HCEC 1CT (cell line): ENCODE measurements around the gene UNKL.

Source experiments
- DNase-seq: peaks from one replicate; pipeline ENCODE4 v3.0.0-alpha.2; 2017

The UNKL gene

DNA sequence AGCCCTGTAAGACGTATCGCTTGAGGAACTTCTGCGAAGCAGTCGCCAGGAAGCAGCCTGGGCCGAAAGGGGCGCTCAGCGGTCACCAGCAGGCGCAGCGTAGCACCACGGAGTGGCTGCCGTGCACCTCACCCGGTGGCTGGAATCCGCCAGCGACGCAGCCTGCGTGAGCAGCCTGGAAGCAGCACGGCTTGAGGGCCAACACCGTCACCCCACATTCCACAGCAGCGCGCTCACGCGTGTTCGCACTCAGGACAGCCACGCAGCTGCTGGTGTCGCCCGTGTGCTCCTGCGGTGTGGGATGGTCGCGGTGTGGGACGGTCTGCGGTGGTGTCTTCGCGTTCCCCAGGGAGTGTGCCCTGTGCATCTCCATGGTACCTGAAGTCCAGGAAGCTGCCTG lies 95.5 kb downstream of the UNKL start:
- no peak for DNase-seq

DNA sequence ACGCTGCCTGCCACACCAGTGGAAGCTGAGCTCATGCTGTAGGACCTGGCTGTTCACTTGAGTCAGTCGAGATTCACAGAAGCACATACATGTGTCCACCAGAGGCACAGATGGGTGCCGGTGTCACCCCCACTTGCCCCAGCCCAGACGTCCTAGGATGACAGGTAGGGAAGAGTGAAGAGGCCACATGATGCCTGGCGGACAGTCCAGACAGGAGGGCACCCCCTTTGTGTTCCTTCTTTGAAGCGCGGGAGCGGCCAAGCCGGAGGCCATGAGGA lies 96.3 kb downstream of the UNKL start:
- DNase-seq: no peak

DNA sequence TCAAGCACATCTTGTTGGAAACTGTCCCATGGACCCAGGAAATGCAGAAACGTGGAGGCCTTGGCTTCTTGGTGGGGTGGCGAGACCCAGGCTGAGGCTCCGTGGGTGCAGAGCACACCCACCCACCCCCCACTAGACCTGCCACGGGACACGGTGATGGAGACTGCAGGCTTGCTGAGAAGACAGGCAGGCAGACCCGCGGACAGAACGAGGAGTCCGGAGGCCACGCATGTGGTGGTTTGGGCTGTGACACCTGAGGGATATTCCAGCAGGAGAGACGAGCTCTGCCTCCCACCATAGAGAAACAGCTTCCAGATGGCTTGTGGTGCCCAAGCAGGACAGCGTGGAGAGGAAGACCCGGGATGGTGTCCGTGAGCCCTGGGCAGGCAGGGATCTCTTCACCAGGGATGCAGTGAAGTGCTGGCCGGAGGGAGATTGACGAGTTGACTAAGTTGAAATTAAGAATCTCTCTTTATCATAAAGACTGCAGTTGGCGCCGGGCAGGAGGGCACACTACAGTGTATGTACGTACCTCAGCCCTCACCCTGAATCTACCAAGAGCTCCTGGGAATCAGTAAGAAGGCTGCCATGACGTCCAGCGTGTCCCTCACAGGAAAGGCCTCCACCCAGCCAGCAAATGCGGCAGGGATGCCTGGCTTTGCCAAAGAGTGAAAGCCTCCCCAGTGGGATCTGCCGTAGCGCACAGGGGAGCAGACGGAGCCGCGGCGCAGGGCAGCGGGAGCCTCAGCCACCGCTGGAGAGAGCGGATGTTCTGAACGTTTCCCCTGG lies 96.8 kb downstream of the UNKL start:
- no peak for DNase-seq

DNA sequence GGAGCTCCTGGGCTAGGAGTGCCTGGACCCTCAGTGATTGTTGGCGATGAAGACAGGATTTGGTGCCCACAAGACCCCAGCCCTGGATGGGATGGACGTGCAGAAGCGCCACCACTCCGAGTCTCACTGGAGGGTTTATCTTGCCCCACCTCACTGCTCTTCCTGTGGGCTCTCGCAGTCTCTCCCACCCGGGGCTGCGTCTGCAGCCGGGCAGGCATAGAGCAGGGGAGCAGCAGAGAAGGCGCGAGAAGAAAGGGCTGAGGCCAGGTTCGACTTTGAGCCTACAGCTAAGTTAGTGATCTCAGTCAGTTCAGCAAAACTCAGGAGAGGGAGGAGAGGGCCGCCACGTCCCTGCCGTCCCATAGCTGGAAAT lies 98.5 kb downstream of the UNKL start:
- DNase-seq: no peak

DNA sequence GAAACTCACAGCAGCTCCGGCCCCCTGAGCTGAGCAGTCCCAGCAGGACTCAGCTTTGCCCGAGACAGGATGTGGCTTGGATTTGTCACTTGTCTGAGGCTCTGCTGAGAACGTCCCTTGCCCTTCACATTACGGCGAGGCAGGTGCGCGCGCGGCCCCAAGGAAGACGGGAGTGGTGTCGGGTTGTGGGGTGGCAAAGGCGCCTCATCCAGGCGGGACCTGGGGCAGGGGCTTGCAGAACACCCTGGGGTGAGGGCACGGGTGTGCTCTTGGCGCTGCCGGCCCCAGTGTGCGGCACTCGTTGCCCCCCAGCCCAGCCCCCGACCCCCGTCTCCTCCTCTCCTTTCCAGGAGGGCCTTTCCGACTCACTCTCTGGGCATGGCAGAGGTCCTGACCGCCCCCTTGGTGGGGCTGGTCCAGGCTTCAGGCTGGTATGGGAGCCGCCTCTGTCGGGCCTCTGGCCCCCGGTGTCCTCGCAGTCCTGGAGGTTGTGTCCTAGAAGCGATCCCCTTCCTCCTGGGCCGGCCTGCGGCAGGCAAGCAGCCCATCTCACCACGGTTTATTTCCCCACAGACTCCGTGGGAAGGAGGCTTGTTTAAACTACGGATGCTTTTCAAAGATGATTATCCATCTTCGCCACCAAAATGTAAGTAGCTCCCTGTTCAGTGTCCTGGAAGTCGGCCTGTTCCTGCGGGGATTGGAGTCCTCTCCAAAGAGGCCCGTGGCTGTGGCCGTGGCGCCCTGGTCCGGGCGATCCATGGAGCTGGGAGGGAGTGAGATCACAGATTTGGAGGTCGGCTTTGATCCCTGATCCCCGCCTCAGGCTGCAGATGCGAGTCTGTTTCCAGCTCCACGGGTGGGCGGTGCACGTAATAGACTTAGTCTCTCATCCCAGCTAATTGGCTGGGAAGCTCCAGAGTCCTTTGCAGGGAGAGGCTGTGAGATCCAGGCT lies 99.1 kb downstream of the UNKL start:
- no peak for DNase-seq

DNA sequence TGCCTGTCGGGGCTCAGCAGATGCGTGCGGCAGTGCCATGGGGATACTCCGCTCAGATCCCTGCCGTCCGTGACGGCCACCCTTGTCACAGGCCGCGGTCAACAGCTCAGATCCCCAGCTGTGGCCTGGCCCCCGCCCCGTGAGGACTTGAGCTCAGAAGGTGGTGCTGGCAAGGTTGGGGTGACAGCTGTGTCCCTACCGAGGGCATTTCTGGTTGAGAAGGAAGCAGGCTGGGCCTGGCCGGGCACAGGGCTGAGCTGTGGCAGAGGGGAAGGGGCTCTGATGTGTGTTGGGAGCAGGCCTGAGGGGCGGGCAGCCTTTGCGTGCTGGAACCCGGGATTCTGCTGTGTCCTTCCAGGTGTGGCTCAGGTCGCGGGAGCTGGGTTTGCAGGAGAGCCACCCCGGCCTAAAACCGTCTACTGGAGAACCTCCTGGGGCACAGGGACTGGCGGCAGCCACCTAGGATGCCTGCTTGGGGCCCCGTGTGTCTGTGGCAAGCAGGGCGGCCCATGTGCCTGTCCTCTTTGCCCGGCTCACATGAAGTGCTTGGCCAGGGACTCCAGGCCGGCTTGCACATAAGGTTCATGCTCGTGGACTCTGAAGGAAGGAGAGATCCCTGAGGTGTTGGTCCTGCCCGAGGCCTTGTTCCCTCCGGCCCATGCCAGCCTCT lies 100.0 kb downstream of the UNKL start:
- no peak for DNase-seq

DNA sequence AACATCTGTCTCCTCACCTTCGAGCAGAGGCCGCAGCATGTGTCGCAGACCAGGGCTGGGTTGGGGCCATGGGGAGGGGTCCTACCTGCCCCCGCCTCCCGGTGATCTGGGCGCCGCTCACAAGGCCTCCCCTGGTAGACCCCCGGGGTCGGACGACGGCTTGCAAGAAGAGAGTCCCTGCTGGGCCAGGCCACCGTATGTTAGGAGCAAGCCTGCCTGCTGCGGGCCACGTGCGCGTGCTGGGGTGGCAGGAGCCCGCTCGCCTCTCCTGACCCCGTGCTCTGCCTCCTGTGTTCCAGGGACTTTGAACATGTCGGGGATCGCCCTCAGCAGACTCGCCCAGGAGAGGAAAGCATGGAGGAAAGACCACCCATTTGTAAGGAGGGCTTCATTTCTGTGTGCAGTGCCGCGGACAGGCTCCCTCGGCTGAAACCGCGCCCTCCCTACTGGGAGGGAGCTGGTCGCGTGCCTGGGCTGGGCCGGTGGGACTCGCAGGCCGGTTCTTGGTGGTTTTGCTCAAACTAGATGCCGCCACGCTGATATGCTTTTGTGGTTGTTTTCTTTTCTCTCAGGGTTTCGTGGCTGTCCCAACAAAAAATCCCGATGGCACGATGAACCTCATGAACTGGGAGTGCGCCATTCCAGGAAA lies 100.7 kb downstream of the UNKL start:
- no peak for DNase-seq
